Measurements from ENCODE around the gene DLG2.
"Not testable (repeated sequence)": the region's sequence is repeated elsewhere in the genome, so short reads cannot be mapped to it uniquely, and the experiment has no call there.

DLG2 gene

DNA sequence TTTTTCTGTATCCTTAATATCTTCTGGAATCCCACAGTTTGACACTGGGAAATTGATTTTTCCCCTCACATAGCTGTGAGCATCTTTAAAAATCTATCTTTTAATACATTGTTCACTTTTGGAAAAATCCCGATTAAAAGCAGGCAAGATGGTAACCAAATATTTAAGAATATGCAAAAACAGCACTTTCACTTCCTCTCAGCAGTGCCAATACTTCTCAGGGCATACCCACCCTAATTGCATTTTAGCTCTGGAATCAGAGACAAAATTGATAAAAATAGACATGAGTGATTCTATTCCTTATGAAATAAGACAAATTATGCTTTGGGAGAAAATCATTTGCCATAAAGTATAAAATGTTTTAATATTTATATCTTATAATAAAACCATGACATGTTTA is 2172.5 kb downstream of the DLG2 start:
- Mint-ChIP-seq H3K27me3 (no peaks in the 10 kb centered on the region), H3K27ac (no peak overlapping the region), H3K4me1 (no peaks in the 10 kb centered on the region), H3K36me3 (no peaks in the 10 kb centered on the region), H3K9me3 (no peaks in the 10 kb centered on the region), H3K4me3 (no peak overlapping the region)

DNA sequence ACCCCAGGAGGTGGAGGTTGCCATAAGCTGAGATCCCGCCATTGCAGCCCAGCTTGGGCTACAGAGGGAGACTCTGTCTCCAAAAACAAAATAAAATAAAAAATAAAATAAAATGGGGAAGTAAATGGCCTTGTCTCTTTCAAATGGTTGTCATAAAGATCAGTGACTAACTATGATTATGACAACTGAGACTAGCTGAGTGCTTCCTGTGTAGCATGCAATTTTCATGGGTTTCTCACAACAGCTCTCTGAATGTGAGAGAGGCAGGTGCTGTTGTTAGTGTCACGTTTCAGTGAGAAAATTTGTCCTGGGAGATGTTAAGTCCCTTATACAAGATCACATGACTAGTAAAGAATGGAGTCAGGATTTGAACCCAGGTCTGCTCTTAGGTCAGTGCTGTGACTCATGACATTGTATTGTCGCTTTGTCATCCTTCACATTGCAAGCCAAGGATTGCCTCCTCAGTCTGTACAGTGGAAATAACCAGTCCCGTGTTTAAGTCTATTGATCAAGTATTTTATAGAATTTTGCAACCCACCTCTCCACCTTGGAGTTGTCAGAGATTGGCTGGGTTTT is 2177.7 kb downstream of the DLG2 start:
- Mint-ChIP-seq H3K27me3 (no peaks in the 10 kb centered on the region), H3K4me1 (no peaks in the 10 kb centered on the region), H3K36me3 (no peaks in the 10 kb centered on the region), H3K27ac (no peak overlapping the region), H3K9me3 (no peaks in the 10 kb centered on the region), H3K4me3 (no peak overlapping the region)

DNA sequence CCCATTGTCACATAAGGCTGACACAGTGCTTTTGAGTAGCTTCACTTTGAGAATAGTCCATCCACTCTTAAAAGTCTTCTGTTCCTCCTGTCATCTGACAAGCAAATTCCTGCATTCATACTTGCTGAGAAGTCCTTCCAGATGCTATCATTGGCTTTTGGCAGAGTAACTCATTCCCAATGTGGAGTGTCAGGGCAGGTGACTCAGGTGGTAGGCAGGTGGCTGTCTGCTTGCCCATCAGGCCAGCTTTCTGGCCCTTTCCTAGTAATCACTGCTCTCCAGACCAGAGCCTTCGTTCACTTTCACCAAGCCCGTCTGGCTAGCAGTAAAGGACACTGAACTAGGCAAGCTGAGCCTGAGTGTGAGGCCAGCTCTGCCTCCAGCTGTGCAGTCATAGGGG is 2178.5 kb downstream of the DLG2 start:
- H3K27ac Mint-ChIP-seq: no peak overlapping the region
- H3K4me3 Mint-ChIP-seq: no peak overlapping the region
- no peaks in the 10 kb centered on the region for H3K27me3 Mint-ChIP-seq
- no peaks in the 10 kb centered on the region for H3K9me3 Mint-ChIP-seq
- H3K36me3 Mint-ChIP-seq: no peaks in the 10 kb centered on the region
- no peaks in the 10 kb centered on the region for H3K4me1 Mint-ChIP-seq

DNA sequence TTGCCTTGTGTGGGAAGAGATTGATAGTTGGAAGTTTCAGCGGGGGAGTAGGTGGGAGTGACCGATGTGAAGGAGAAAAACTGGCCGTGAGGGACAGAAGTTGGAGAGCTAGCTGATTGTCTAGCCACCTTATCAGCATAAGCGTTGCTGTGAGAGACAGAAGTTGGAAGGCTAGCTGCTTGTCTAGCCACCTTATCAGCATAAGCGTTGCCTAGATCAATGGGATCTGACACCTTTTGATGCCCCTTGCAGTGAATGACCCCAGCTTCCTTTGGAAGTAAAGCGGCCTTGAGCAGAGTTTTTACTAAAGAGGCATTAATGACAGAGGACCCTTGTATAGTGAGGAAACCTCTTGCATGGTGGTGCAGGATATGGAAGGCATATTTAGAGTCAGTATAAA is 2183.3 kb downstream of the DLG2 start:
- not testable (repeated sequence) for H3K27me3 Mint-ChIP-seq, H3K36me3 Mint-ChIP-seq, H3K4me3 Mint-ChIP-seq, H3K9me3 Mint-ChIP-seq, H3K27ac Mint-ChIP-seq, H3K4me1 Mint-ChIP-seq

DNA sequence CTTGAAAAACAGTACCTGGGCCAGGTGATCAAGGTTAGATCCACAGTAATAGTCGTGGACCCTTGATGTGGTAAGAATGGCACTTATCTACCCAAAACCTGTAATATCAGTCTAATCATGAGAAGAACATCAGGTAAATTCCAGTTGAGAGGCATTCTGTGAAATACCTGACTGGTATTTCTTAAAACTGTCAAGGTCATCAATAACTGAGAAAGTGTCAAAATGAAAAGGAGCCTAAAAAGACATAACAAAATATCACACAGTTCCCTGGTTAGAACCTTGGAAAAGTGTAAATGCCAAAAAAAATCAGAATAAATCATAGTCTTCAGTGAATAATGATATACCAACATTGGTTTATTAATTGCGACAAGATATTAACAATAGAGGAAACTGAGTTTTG is 2185.5 kb downstream of the DLG2 start:
- Mint-ChIP-seq H3K27ac (no peak overlapping the region), H3K9me3 (no peaks in the 10 kb centered on the region), H3K27me3 (no peaks in the 10 kb centered on the region), H3K36me3 (no peaks in the 10 kb centered on the region), H3K4me3 (no peak overlapping the region), H3K4me1 (no peaks in the 10 kb centered on the region)

DNA sequence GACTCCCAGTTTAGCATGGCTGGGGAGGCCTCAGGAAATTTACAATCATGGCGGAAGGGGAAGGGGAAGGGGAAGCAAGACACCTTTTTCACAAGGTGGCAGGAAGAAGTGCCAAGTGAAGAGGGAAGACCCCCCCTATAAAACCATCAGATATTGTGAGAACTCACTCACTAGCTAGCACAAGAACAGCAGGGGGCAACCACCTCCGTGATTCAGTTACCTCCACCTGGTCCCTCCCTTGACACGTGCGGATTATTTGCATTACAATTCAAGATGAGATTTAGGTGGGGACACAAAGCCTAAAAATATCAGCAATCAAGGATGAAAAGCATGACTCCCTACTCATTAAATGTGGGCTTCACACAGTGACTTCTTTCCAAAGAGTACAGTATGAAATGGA is 2186.0 kb downstream of the DLG2 start:
- H3K9me3 Mint-ChIP-seq: no peaks in the 10 kb centered on the region
- no peaks in the 10 kb centered on the region for H3K36me3 Mint-ChIP-seq
- no peak overlapping the region for H3K4me3 Mint-ChIP-seq
- no peaks in the 10 kb centered on the region for H3K4me1 Mint-ChIP-seq
- no peak overlapping the region for H3K27ac Mint-ChIP-seq
- H3K27me3 Mint-ChIP-seq: no peaks in the 10 kb centered on the region

DNA sequence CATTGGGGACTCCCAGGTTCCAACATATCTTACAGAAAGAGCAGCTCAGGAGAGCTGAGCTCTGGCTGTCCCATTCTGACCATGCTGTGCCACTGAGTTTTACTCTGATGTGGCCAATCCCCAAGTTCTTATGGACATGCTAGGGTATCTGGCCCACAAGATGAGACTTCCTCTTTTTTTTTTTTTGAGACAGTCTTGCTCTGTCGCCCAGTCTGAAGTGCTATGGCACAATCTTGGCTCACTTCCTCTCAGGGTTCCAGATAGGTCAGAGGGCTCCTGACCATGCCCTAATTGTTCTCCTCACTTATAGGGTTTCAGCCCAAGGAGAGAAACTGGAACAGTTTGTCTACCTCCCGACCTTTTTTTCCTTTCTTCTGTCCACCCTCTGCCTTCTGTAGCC is 2188.7 kb downstream of the DLG2 start:
- Mint-ChIP-seq H3K36me3 (no peaks in the 10 kb centered on the region), H3K4me3 (no peak overlapping the region), H3K27me3 (no peaks in the 10 kb centered on the region), H3K9me3 (no peaks in the 10 kb centered on the region), H3K4me1 (no peaks in the 10 kb centered on the region), H3K27ac (no peak overlapping the region)

DNA sequence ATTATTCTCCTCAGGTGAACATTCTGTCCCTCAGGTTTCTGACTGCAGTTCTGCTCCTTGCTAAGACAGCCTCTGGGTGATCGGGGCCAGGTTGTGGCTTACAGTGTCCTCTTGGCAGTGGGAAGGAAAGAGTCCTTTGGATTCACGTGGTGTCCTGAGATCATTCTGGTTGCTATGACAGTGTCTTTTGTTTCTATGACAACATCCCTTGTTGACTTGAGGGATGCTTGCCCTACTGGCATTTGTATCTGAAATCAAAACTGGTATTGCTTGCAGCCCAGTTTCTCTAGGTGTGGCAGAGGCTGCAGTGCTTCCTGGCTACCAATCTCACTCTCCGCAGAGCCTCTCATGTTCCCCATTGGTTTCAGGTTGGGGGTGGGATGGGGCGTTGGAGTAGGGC is 2189.2 kb downstream of the DLG2 start:
- Mint-ChIP-seq H3K36me3 (no peaks in the 10 kb centered on the region), H3K9me3 (no peaks in the 10 kb centered on the region), H3K27ac (no peak overlapping the region), H3K4me3 (no peak overlapping the region), H3K4me1 (no peaks in the 10 kb centered on the region), H3K27me3 (no peaks in the 10 kb centered on the region)

DNA sequence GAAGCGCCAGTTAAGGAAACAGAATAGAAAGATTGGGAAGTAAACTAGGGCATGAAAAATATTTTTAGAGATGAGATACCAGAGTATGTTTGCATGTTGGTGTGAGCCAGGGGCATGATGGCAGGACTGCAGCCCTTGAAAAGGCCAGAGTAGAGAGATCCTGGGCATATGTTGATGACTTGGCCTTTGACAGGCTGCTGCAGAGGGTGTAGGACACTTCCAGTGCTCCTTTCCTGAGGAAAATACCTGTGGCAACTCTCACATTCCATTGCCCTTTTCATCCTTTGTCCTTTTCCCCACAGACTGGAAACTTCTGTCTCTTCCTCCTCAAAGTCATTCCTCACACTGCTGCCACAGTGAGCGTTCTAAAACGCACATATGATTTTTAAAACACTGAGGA is 2190.3 kb downstream of the DLG2 start:
- Mint-ChIP-seq H3K9me3 (no peaks in the 10 kb centered on the region), H3K4me1 (no peaks in the 10 kb centered on the region), H3K27me3 (no peaks in the 10 kb centered on the region), H3K36me3 (no peaks in the 10 kb centered on the region), H3K27ac (no peak overlapping the region), H3K4me3 (no peak overlapping the region)

DNA sequence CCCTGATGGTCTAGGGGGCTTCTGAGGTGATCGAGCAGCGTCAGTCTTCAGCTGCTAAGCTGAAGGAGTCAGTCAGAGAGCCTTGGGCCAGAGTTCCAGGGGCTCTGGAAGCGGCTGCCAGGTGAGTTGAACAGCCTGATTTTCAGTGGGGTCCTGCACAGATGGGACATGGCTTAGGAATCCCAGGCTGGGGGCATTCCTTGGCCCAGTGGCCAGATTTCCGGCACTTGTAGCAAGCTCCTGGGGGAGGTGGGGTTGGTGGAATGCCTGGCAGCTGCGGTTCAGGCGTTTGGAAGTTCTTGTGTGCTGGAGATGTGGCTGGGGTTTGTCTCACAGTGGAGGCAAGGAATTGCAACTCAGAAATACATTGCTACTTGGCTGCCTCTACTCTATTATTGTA is 2192.3 kb downstream of the DLG2 start:
- H3K9me3 Mint-ChIP-seq, H3K27ac Mint-ChIP-seq, H3K4me1 Mint-ChIP-seq, H3K27me3 Mint-ChIP-seq, H3K4me3 Mint-ChIP-seq, H3K36me3 Mint-ChIP-seq: not testable (repeated sequence)

DNA sequence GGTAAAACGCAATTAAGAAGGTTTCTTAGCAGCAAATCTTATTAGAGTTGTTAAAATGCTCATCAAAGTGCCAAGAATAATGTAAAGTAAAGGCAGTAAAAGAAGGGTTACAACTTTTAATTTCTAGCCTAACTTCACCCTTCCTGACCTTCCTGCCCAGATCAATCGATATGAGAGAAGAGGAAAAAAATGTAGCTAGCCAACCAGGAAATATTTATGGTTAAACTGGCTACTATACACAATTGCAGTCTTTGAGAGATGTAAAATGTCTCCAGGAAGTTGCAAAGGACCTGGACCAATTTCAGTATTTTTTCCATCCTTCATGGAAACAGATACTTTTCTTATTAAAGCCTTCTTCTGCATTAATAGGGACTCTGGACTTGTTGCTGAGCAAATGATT is 2199.2 kb downstream of the DLG2 start:
- H3K4me1 Mint-ChIP-seq: no peaks in the 10 kb centered on the region
- no peak overlapping the region for H3K4me3 Mint-ChIP-seq
- peaks cover 2% of the 10 kb centered on the region for H3K36me3 Mint-ChIP-seq
- no peaks in the 10 kb centered on the region for H3K27me3 Mint-ChIP-seq
- peaks cover 5% of the 10 kb centered on the region for H3K9me3 Mint-ChIP-seq
- H3K27ac Mint-ChIP-seq: no peak overlapping the region

DNA sequence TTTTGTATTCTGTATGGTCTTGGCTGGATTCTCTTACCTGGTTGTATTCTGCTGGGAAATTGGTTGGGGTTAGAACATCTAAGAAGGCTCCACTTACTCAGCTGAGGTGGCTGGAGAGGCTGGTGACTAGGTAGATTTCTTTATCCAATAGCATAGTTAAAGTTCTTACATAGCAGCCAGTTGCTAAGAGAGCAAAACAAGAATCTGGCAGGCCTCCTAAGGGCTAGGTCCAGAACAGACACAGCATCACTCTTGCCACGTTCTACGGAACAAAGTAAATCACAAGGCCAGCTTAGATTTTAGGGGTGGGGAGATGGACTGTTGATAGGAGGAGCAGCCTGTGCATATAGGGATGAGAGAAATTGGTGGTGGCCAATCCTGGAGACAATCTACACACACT is 2199.6 kb downstream of the DLG2 start:
- H3K27me3 Mint-ChIP-seq: no peaks in the 10 kb centered on the region
- no peaks in the 10 kb centered on the region for H3K4me1 Mint-ChIP-seq
- peaks cover 9% of the 10 kb centered on the region for H3K9me3 Mint-ChIP-seq
- H3K27ac Mint-ChIP-seq: no peak overlapping the region
- H3K4me3 Mint-ChIP-seq: no peak overlapping the region
- peaks cover 3% of the 10 kb centered on the region for H3K36me3 Mint-ChIP-seq

DNA sequence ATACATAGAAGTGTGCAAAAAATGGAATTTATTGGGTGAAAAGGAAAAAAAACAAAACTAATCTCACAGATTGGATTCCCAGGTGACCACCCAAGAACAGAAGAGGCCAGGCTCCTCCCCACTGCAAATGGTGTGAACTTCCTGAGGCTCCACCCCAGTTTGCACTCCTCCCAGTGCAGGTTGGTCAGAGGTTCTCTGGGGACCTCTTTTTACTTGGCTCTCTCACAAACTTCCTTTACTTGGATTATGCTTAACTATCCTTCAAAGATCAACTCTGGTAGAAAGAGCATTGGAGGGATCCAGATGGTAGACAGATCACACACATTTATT is 2202.0 kb downstream of the DLG2 start:
- peaks cover 10% of the 10 kb centered on the region for H3K36me3 Mint-ChIP-seq
- peaks cover 19% of the 10 kb centered on the region for H3K9me3 Mint-ChIP-seq
- H3K4me1 Mint-ChIP-seq: no peaks in the 10 kb centered on the region
- peaks cover 1% of the 10 kb centered on the region for H3K27me3 Mint-ChIP-seq
- H3K27ac Mint-ChIP-seq: no peak overlapping the region
- no peak overlapping the region for H3K4me3 Mint-ChIP-seq

DNA sequence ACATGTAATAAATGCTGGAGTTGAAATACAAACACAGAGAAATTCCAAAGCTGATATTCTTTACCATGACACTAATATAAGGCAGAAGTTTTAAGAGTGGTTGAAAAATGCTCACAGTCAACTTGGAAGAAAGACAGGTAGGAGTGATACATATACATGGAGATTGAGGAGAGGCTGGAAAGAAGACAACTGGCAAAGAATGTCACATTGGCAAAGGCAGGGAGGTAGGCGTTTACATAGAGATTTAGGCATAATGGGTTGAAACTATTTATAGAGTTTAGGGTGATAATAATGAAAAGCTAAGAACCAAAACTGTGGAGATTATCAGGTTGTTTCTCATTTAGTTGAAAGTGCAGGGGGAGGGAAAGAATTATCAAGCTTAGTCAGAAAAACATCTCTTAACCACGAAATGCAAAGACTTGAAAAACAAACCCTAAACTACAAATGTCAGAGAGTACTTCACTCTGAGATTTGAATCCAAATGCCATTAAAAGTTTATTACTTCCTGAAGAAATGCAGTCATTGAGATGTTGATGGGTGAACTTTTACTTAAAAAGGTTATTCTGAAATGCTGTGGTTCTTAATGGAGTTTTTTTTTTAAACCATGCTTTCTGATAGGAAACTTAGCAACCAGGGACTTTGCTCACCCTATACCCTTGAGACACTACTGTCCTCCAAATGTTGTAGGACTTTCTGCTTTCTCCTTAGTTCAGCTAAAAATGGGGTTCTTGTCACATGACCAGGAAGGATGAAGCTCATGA is 2202.6 kb downstream of the DLG2 start:
- Mint-ChIP-seq H3K36me3 (peaks cover 10% of the 10 kb centered on the region), H3K27ac (no peak overlapping the region), H3K4me3 (no peak overlapping the region), H3K27me3 (peaks cover 1% of the 10 kb centered on the region), H3K4me1 (no peaks in the 10 kb centered on the region), H3K9me3 (peaks cover 19% of the 10 kb centered on the region)

DNA sequence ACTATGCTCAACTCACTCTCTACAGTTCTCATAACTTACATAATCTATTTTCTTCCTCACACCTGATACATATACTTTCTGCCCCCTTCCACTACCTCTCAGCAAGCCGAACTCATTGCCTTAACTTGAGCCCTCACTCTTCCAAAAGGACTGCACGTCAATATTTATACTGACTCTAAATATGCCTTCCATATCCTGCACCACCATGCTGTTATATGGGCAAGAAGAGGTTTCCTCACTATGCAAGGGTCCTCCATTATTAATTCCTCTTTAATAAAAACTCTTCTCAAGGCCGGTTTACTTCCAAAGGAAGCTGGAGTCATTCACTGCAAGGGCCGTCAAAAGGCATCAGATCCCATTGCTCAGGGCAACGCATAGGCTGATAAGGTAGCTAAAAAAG is 2204.5 kb downstream of the DLG2 start:
- not testable (repeated sequence) for H3K4me1 Mint-ChIP-seq, H3K27ac Mint-ChIP-seq, H3K36me3 Mint-ChIP-seq, H3K27me3 Mint-ChIP-seq, H3K4me3 Mint-ChIP-seq
- H3K9me3 Mint-ChIP-seq: peaks cover 22% of the 10 kb centered on the region

DNA sequence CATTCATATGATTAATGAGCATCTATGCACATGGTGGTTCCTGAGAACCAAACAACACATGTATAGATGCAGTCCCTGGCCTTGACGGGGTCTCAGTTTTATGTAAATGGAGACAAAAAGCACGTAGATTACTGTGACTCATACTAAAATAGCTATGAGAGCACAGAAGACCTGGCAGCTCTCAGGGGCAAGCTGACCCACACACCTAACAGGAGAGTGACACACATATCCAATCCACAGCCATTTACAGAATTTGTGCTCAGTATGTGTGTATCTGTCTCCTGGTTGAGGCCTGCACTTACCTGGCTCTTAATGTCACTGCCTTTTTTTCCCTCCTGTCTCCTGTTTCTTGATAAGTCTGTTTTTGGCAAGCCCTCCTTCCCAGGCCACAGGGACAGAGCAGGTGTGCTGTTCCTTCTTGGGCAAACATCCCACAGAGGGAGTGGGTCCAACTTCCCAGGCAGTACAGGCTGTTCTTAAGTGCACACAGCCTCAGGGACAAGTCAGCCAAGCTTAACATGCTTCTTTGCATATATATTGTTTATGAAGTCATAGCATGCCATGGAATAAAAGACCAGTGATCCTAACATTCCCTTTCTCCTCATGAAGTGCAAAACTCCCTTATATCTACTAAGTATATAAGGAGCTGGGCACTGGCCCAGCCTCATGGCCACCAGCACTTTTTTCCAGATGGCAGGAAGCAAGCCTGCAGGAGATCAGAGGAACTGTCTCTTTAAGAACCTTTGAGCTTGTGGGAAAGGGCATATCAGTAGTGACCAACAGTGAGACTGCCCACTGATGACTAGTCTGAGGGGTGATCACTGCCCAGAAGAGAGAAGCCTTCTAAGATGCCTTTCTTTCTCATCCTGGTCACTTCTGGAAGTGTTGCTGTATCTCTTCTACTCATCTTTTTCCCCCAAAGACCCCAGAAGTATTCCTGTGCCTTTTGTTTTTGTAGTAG is 2216.3 kb downstream of the DLG2 start:
- Mint-ChIP-seq H3K9me3 (peaks cover 2% of the 10 kb centered on the region), H3K27ac (no peak overlapping the region), H3K4me1 (no peaks in the 10 kb centered on the region), H3K27me3 (no peaks in the 10 kb centered on the region), H3K4me3 (no peak overlapping the region), H3K36me3 (no peaks in the 10 kb centered on the region)

Data from activated naive CD4-positive, alpha-beta T cell treated with anti-CD3 and anti-CD28 coated beads, Interleukin-2, amount 50 U/mL, for 24 hours (primary cell).